HuH-7.5 (cell line): ENCODE data around the gene IL1RAP.
A peak's percentile ranks its signal among the peaks of the same experiment; 100 is the strongest.
"Not testable (repeated sequence)": the region's sequence is repeated elsewhere in the genome, so short reads cannot be mapped to it uniquely, and the experiment has no call there.

Experiments used
- DNase-seq: peaks from one replicate; pipeline ENCODE4 v3.0.0; 2011; ENCODE audit warnings: low spot score

IL1RAP gene, protein sequence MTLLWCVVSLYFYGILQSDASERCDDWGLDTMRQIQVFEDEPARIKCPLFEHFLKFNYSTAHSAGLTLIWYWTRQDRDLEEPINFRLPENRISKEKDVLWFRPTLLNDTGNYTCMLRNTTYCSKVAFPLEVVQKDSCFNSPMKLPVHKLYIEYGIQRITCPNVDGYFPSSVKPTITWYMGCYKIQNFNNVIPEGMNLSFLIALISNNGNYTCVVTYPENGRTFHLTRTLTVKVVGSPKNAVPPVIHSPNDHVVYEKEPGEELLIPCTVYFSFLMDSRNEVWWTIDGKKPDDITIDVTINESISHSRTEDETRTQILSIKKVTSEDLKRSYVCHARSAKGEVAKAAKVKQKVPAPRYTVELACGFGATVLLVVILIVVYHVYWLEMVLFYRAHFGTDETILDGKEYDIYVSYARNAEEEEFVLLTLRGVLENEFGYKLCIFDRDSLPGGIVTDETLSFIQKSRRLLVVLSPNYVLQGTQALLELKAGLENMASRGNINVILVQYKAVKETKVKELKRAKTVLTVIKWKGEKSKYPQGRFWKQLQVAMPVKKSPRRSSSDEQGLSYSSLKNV

DNA sequence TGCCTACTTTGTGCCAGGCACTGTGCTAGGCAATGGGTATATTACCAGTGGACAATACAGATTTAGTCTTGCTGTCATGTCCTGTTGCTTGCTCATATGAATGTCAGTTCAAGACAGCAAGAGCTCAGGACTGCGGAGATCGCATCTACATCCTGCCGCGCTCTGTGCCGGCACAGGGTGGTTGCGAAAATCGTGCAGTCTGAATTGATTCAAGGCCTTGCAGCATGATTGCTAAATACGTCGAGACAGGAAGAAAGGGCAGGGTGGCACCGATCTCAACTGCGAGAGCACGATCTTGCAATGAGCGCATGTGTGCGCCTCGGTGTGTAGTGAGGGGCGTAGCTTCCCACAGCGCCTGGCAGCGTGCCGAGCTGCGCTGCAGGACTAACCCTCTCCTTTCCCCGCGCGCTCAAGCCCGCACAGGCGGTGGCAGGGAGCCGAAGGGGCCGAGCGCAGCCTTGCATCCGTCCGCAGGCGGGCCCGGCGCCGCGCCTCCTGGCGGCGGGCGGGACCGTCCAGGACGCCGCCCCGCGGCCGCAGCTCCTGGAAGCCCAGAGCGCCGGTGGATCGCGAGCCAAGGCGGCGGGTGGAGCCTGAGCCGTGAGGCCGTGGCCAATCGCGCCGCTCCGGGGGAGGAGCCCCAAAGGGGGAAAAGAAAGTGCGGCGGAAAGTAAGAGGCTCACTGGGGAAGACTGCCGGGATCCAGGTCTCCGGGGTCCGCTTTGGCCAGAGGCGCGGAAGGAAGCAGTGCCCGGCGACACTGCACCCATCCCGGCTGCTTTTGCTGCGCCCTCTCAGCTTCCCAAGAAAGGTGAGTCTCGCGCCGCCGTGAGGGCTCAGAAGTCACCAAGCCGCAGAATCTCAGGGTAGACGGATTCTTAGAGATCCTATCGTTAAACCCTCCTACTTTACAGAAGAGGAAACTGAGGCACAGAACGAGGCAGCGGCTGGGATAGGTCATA is at the start of gene IL1RAP:
Gene IL1RAP, plus strand, starts transcription at position 677 of the 962 bp plus-strand sequence. CDS start 50,205 bp downstream, outside the sequence.
- DNase-seq: peak; percentile 63

DNA sequence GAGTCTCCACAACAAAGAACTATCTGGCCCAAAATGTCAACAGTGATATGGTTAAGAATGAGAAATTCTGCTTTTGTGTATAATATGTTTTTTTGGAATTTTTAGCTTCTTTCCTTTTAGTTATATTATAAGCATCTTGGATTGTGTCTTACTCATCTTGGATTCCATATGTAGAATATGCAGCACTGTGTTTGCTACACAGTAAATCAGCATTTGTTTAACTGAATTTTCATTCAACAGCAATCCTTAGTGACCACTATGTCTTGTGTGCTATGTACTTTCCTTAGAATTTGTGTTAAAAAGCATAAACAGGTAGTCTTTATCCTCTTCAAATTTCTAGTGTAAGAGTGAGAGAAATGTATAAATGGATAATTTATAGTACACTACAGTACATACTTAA is 46.0 kb upstream of the IL1RAP start:
- DNase-seq: no peak

DNA sequence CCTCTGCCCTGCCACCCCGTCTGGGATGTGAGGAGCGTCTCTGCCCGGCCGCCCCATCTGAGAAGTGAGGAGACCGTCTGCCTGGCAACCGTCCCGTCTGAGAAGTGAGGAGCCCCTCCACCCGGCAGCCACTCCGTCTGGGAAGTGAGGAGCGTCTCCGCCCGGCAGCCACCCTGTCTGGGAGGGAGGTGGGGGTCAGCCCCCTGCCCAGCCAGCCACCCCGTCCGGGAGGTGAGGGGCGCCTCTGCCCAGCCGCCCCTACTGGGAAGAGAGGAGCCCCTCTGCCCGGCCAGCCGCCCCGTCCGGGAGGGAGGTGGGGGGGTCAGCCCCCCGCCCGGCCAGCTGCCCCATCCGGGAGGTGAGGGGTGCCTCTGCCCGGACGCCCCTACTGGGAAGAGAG is 40.6 kb upstream of the IL1RAP start:
- not testable (repeated sequence) for DNase-seq

DNA sequence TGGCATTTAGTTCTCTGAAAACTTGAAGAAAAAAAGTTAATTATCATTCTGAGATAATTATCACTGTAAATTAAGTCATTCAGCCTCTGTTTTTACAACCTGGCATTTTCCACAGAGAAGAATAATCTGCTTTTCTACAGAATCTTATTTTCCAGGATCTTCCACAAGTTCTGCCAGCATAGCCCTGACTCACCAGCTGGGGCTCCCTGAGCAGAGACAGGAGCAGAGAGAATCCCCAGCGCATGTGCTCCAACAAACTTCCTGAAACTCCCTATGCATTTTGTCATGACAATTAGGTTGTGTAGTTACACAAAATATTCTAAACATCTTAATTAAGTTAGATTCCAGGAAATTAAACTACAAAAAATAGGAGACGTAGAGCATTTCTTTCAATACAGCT is 32.1 kb upstream of the IL1RAP start:
- no peak for DNase-seq

DNA sequence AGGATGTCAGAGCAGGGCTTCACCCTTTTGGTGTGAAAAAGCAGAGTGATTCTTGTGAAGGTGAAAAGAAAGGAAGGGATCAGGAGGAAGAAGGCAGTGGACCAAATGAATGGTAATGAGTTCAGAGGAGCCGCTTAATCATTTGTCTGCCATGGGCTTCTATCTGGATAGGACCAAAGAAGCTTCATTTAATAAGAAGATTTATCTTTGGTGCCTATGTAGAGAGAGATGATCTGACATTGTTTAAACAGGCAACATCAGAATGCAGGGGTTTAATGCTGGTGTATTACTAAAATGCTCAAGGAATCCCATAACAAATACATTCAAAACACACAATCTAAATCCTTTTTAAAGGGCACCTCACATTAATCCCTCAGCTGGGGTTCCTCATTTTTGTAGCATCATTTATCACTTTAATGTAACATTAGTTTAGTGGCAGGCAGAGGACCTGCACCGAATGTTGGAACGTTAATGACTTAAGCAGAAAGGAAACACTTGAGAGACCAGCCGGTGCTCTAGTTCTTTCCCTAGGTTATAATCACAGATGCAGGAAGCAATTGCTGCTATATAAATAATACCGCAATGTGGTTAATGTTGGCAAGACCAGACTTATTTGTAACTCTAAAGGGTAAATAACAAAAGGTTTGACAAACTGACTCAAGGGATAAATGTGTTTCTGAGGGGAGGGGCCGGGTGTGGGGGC is 27.9 kb upstream of the IL1RAP start:
- no peak for DNase-seq

DNA sequence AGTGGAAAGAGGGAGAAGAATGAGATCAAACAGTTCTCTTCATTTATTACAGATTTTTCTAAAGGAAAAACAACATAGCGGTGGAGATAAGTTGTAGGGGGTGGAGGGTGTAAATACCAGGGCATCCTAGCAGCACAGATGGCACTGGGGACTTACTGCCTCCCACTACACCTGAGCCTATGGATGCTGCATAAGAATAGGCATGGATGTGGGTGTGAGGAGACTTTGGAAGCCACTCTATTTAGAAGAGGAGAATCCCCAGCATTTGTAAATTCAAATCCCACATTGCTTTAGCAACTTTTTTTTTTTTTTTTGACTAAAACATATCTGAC is 27.4 kb upstream of the IL1RAP start:
- DNase-seq: no peak

DNA sequence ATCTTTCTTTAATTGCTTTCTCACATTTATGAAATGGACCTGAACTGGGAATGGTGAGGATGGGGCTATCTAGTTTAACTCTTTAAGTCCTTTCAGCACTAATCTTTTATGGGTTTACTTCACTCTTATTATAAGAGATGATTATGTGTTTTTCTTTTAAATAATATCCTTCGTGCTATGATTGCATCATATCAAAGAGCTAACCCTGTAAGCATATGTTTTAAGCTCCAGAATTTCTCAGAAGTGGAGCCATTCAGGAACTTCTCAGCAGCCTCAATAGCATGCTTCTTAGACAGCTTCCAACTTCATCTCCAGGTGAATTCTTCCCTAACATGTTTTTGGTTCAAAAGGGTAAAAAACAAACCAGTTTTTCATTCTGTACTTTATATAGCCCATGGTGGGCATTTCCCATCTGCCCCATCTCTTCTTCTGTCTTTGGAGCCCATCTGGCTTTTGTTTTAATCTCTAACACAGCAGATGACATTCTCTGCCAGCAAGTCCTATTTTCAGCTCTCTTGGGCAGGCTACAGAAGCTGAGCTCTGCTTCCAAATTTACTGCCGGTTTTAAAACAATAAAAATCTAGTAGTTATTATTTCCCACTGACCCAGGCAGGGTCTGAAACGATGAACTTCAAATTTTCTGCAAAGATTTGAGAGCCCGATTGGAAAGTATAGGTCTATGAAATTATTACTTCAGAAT is 26.8 kb upstream of the IL1RAP start:
- DNase-seq: no peak

DNA sequence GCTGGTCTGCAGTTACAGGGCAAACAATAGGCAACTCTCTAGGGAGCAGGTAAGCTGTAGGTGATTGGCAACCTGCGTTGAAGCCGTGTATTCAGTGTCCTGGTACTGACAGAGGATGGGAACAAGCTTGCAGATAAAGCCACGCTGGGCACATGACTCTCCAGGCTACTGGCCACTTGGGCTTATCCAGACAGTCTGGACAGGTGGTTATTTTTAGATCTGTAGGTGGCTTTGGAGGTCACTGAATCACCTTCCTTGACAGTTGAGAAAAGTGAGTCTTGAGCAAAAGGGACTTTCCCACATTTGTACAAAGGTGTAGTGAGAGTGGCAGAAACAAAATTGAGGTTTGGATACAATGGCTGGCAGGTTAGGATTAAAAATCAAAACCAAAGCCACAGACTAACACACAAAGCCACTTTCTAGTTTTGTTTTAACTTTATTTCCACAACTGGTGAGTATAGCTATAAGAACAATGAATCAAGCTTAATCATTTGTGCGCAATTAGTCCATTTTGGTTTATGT is 22.3 kb upstream of the IL1RAP start:
- no peak for DNase-seq

DNA sequence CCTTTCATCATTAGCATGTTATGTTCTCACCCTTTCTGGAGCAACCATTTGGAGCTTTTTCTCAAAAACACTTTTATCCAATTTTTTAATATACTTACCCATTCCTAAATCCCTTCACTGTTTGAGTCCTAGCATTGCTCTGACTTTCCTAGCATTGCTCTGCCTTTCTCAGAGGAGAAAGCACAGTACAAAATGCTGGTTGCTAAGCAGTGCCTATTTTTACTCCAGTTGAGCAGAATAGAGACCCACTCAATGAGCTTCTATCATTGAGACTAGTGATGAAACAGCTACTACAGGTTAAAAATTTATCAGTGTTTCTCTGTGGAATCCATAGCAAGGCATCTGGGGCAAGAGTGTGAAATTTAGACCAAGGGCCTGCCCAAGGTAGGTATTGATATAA is 21.8 kb upstream of the IL1RAP start:
- no peak for DNase-seq

DNA sequence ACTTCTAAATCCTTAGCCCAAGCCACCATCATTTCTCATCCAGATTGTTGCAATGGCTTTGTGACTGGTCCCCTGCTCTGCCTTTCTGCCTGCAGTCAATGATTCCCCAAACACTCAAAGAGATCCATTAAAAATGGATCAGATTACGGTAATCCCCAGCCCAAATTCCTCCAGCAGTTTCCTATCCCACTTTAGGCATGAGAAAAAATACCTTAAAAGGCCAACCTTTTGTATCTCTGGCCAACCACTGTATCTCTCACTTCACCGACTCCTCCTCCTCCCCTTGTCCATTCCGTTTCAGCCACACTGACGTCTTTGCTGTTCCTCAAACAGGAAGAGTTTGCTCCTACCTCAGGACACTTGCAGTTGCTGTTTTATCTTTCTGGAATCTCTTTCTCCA is 20.9 kb upstream of the IL1RAP start:
- no peak for DNase-seq

DNA sequence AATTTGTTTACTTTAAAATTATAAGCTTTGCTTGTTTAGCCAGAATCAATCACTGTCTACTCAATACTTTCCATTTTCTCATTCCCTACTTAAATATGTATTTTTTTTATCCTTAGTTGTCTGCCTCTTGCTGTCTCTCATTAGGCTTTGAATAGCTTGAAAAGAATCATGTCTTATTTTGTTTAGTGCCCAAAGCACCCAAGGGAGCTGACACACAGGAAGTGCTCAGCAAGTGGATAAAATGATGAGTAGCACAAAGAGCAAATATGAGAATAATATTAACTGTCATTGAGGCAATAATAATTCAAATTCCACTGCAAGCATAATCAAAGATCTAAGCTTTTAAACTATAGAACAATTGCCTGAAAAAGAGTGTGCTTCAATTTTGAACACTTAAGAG is 19.0 kb upstream of the IL1RAP start:
- no peak for DNase-seq

DNA sequence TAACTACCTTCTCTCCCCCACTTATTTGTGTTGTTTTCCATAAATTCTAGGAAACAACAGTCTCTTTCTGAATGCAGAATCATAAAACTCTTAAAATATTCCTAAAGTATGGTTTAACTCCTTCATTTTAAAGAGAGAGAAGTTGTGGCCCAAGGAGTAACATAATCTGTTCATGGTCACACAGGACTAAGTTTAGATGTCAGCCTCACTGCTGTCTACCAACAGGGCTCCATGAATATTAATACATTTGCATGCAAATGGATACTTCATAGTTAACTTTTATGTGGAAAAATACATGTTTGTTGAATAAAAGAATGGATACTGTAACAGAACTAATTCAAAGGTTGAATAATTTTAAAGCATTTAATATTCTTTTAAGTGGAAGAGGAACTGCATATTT is 18.5 kb upstream of the IL1RAP start:
- no peak for DNase-seq

DNA sequence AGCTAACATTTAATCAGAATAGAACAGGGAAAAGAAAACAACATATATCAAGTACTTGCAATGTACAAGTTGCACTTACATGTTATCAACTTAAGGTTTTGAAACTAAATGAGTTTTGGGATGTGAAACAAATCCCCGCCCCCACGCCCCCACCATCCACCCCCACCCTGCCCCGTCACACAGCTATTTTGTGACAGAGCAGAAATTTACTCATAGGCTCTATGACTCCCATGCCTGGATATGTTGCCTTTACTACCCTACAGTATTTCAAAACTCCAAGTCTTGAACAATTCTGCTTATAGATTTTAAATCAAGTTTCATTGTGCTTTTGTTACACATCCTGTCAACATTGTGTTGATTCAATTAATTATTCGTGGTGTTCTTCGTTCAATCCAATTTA is 18.1 kb upstream of the IL1RAP start:
- no peak for DNase-seq

DNA sequence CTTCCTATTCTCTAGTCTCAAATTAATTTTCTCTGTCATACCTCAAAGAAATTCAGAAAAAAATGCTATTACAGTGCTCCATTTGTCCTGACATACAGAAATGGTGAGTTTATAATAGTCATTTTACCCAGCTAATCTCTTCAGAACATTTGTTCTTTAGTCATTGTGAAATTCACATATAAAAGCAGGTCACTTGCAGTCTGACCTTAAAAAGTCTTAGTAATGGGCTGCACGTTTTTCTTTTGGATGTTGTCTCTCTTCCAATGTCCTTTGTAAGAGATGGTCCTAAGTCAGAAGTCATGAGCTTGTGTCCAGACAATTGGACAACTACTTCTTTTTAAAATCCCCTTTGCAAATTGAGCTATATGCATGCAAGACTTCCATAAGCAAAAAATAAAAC is 17.0 kb upstream of the IL1RAP start:
- no peak for DNase-seq

DNA sequence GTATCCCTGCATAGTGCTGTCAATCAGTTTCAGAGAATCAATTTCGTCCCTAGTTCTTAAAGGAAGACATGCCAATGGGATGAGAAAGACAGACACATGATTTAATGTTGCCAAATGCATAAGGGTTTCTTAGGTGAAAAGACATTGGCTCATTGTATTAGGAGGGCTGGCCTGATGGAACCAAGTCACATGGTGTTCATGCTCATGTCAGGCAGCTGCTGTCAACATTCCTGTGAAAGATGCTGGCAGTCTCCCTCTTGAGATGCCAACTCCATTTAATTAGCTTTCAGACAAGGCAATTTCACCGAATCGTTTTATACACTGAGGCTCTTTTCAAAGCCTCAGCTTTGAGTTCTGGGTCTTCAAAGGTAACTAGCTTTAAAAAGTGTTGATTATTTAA is 16.1 kb upstream of the IL1RAP start:
- no peak for DNase-seq

DNA sequence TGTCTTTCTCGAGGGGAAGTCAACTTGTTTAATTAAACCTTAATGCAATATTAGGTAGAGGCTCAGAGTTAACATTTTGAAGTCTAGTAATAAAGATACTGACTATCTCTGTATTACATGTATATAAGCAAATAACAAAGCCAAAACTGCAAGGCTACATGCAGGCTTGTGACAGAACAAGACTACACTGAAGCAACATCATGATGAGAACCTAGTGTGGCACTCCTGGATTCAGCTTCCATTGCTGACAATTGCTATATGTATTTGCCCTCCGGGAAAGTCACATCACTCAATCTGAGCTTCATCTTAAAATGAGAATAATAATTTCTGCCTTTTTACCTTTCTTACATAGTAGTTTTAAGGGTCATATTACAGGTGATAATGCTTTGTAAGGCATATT is 15.6 kb upstream of the IL1RAP start:
- no peak for DNase-seq

DNA sequence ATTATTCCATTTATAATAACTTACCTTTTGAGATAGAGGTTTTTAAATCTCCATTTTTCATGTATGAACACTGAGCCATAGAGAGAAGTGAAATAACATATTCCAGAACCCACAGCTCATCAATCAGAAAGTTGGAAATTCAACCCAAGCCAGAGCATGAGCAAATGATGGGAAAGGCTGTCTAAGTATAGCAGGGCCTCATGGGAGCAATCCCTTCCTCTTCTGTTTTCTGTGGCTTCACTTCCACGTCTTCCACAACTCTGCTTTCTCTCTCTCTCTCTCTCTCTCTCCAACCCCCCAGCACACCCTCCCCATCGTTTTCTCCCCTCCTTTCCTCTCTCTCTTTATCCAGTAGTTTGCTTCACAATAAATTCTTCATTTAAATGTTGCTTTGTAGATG is 14.8 kb upstream of the IL1RAP start:
- no peak for DNase-seq

DNA sequence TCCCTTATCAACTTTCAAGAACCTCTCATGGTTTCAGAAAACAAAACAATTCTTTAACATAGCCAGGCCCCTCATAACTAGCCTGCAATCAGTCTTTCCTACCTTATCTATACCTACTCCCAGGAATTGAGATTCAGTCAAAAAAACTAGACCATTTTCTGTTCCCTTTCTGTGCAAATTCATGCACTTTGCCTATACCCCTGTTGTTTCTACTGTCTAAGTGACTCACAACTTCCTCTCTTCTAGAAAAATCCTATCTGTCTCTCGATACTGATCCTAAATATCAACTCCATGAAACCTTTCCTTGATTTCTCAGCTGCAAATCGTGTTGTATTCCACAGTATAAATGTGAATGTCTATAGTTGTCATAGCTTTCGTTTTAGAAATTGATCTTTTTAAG is 10.9 kb upstream of the IL1RAP start:
- DNase-seq: no peak

DNA sequence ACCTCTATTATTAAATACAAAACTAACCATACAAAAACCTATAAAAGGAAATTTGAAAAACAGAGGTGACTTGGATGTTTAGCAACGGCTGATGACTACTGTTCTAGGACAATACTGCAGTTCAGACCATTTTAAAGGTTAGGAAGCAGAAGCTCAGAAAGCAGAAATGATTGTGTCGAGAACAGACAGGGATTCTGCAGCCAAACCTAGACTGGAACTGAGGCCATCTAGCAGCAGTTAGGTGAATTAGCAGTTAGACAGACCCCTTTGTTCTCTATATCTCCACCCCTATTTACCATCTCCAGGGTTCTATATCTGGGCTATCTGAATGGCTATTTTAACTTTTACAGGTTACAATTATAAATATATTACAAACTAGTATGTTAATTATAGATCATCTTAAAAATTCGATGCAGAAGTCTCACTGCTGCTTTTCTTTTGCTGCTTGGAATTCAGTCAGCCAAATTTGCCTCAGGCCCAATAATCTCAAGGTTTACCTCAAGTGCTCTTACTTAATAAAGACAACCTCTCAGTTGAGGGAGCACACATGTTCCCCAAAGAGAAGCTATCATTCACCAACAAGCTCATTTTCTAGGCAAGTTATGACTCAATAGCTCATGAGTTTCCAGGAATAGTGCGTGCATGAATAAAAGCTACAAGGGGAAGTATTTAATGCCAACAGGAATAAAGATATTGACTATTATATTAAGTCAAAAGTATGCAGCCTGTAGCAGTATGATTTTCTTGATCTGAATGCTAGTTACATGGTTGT is 9.3 kb upstream of the IL1RAP start:
- DNase-seq: no peak

DNA sequence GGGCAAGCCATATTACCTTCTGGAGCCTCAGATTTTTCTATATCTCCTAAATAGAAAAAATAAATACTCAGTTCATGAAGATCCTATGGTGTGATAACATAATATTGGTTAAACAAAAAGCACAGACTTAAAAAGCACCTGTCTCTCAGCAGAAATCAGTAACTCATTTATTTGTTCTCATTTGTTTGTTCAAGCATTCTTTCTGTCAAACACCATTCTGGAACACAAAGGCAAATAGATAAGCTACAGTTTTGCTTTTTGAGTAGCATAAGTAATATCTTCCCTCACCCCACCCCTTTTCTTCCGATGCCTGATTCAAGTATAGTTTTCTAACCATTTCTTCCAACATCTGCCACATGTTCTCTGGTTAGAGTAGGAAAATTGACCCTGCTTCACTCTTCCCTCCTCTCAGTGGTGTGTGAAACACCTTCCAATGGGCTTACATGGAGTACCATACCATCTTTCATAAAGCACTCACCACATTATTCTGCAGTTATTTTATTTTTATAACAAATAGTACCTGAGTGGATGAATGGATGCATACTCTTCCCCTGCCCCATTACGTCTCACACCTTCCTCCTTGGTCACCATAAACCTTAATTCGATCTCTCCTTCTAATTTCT is 8.4 kb upstream of the IL1RAP start:
- peak; percentile 23 for DNase-seq
